A673 (cell line): ENCODE data around the gene KIAA1191. TPM values are rescaled to one million over a fixed set of nuclear protein-coding genes. Genes with fewer than 3 reads are reported as not detected.

Experiments used
- BruUV-seq: library from RNA; stranded (reverse); fragments of 400-500 nt; replicated peaks from 2 replicates; lab custom pipeline; 2021; lab: Mats Ljungman, UMichigan
- CTCF ChIA-PET: fragments of 300-600 bp; sonication (Branson Sonifier 250); formaldehyde crosslinking; loops from one replicate; lab custom pipeline; 2022; ENCODE audit warnings: antibody characterized with exemption; lab: Charles Lee
- POLR2A ChIA-PET: fragments of 300-600 bp; sonication (Branson Sonifier 250); formaldehyde crosslinking; loops from one replicate; lab custom pipeline; 2022; ENCODE audit warnings: antibody characterized with exemption; ENCODE audit not compliant: low non-redundant PET; lab: Charles Lee
- DNase-seq: peaks from one replicate; pipeline ENCODE4 v3.0.0-alpha.2; 2015; ENCODE audit warnings: low spot score
- H3K27ac ChIP-seq: fragments of 200-600 bp; sonication (generic); 2 replicates; pipeline ENCODE4 v1.5.1; 2016; ENCODE audit warnings: mixed run types, low read depth, mild to moderate bottlenecking, mixed read lengths, antibody characterized with exemption, low read length; ENCODE audit not compliant: poor library complexity, severe bottlenecking
- H3K27me3 ChIP-seq: fragments of 200-600 bp; sonication (generic); replicated peaks from 2 replicates; pipeline ENCODE4 v1.6.1; 2017; ENCODE audit warnings: mixed run types, low read depth, mild to moderate bottlenecking, mixed read lengths, antibody characterized with exemption, low read length; ENCODE audit not compliant: insufficient read depth, poor library complexity
- H3K36me3 ChIP-seq: fragments of 200-600 bp; sonication (generic); 2 replicates; pipeline ENCODE4 v1.6.1; 2016; ENCODE audit warnings: mixed run types, mild to moderate bottlenecking, mixed read lengths, antibody characterized with exemption, low read length; ENCODE audit not compliant: insufficient read depth, poor library complexity, severe bottlenecking
- H3K4me1 ChIP-seq: fragments of 200-600 bp; sonication (generic); 2 replicates; pipeline ENCODE4 v1.6.1; 2017; ENCODE audit warnings: mixed run types, mild to moderate bottlenecking, mixed read lengths, antibody characterized with exemption, low read length; ENCODE audit not compliant: insufficient read depth, poor library complexity, severe bottlenecking
- H3K4me3 ChIP-seq: fragments of 200-600 bp; sonication (generic); 2 replicates; pipeline ENCODE4 v1.5.1; 2016; ENCODE audit warnings: low read depth, mixed run types, mild to moderate bottlenecking, mixed read lengths, low read length; ENCODE audit not compliant: poor library complexity, severe bottlenecking
- H3K9me3 ChIP-seq: fragments of 200-600 bp; sonication (generic); 2 replicates; pipeline ENCODE4 v1.6.1; 2016; ENCODE audit warnings: mixed run types, low read depth, mild to moderate bottlenecking, mixed read lengths, antibody characterized with exemption, low read length; ENCODE audit not compliant: poor library complexity, severe bottlenecking
- CTCF ChIP-seq: fragments of 300-800, 200-600 bp; sonication (generic); conservative IDR thresholded peaks from 2 replicates; pipeline ENCODE4 v1.5.1; 2017; ENCODE audit warnings: low read depth, mild to moderate bottlenecking, antibody characterized with exemption, low read length, moderate library complexity, mixed read lengths
- EZH2 ChIP-seq: fragments of 200-600 bp; sonication (generic); IDR thresholded peaks from 2 replicates; pipeline ENCODE4 v1.6.1; 2017; ENCODE audit warnings: borderline replicate concordance, low read depth, mild to moderate bottlenecking, mixed read lengths, antibody characterized with exemption, low read length; ENCODE audit not compliant: poor library complexity, severe bottlenecking
- intact Hi-C: fragments of 100-400 bp; cut with micrococcal nuclease; formaldehyde crosslinking; loops from one replicate; pipeline ENCODE4 v1.10.0; 2022; ENCODE audit not compliant: unreplicated experiment
- total RNA-seq: library from RNA; stranded (reverse); gene quantifications from 2 replicates; pipeline ENCODE4 v1.2.3, GENCODE V29; 2021

The KIAA1191 gene
- total RNA-seq, 1 experiment from 2014 or later: 99.3 TPM

- Histone ChIP-seq H3K9me3 (no peaks in the 10 kb centered on the region), H3K4me3 (no peak overlapping the region), H3K4me1 (no peaks in the 10 kb centered on the region), H3K27ac (no peak overlapping the region), H3K27me3 (no peaks in the 10 kb centered on the region), H3K36me3 (peaks cover 12% of the 10 kb centered on the region)
- BruUV-seq: no TSS peak
- TF ChIP-seq EZH2 (no peak), CTCF (no peak)
- ChIA-PET POLR2A (no interaction called here), CTCF (no interaction called here)
- intact Hi-C loops: no loop called here
- DNase-seq: no peak
These were observed 22.3 kb downstream of the KIAA1191 start for GRCh38 chr5:176339304-176339703.

- peaks cover 12% of the 10 kb centered on the region for H3K36me3 ChIP-seq
- peaks cover 3% of the 10 kb centered on the region for H3K9me3 ChIP-seq
- ChIA-PET CTCF (no interaction called here), POLR2A (no interaction called here)
- TF ChIP-seq CTCF (no peak), EZH2 (no peak)
- intact Hi-C loops: no loop called here
- no peak overlapping the region for H3K27ac ChIP-seq
- no peaks in the 10 kb centered on the region for H3K4me1 ChIP-seq
- no peak for DNase-seq
- no TSS peak for BruUV-seq
- H3K4me3 ChIP-seq: no peak overlapping the region
- no peaks in the 10 kb centered on the region for H3K27me3 ChIP-seq
These were observed 23.7 kb downstream of the KIAA1191 start for GRCh38 chr5:176337913-176338312.

GRCh38 chr5:176334031-176334770, 27.4 kb downstream of the KIAA1191 start:
- peaks cover 10% of the 10 kb centered on the region for H3K36me3 ChIP-seq
- ChIA-PET CTCF (no interaction called here), POLR2A (no interaction called here)
- peaks cover 3% of the 10 kb centered on the region for H3K9me3 ChIP-seq
- no TSS peak for BruUV-seq
- DNase-seq: no peak
- intact Hi-C loops: no loop called here
- TF ChIP-seq CTCF (no peak), EZH2 (no peak)
- no peak overlapping the region for H3K4me3 ChIP-seq
- no peaks in the 10 kb centered on the region for H3K27me3 ChIP-seq
- H3K27ac ChIP-seq: no peak overlapping the region
- no peaks in the 10 kb centered on the region for H3K4me1 ChIP-seq
